ENCODE measurements around the gene PI4KB.
A peak's percentile ranks its signal among the peaks of the same experiment; 100 is the strongest.

Gene PI4KB

GRCh38 chr1:151293093-151293492, 34.1 kb downstream of the PI4KB start:
- Histone ChIP-seq H3K4me3 (ENCODE audit: low read depth in 1 of 2, low read length in 1 of 2) (no peak overlapping the region), H3K4me1 (ENCODE audit: control insufficient read depth in 1 of 2, insufficient read depth in 1 of 2, low read depth in 1 of 2, low read length in 1 of 2) (peaks cover 0 to 6% of the 10 kb centered on the region in 2 experiments), H3K36me3 (peaks cover 98% of the 10 kb centered on the region), H3K27me3 (no peaks in the 10 kb centered on the region), H3K9me3 (no peaks in the 10 kb centered on the region), H3K27ac (peak overlapping the region; percentile 29)
- TF ChIP-seq CTCF (IDR thresholded peaks at IDR 0.05): no peak

DNA sequence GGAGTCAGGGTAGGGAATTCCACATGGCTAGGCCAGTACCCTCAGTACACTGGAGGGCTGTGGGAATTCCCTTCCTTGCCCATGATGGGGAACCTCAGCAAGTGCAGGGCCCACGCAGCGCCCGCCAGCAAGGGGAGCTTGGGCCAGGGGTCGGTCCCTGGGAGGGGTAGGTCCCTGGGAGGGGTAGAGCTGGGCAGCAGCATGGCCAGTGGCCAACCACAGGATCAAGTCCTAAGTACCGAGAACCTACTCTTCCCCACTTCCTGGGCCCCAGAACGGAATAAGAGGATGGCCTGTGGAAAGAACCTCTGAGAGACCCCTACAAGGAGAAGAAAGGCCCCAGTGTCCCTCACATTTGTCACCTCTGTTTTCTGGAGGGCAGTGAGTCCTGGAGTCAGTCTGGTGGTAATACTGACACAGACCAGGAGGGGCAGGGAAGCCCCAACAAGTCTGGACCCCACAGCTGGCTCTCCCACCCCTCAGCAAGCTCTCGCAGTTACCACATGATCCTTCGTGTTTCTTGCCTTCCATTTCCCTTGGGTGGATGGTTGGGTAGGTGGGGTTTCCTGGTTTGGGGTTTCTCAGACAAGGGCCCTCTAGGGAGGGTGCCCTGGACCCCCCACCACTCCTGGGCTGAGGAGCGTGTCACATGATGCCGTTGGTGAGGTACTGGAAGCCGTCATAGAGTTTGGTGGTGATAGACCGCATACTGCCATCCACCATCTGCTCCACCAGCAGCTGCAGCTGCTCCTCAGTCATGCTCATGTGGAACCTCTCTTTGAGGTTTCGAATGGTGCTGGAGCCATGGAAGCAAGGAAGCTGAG, 34.8 kb downstream of the PI4KB start:
- Histone ChIP-seq H3K9me3 (no peaks in the 10 kb centered on the region), H3K27ac (peak overlapping the region; percentile 49), H3K27me3 (no peaks in the 10 kb centered on the region), H3K36me3 (peaks cover 98% of the 10 kb centered on the region), H3K4me1 (ENCODE audit: control insufficient read depth in 1 of 2, insufficient read depth in 1 of 2, low read depth in 1 of 2, low read length in 1 of 2) (peaks cover 0 to 6% of the 10 kb centered on the region in 2 experiments), H3K4me3 (ENCODE audit: low read depth in 1 of 2, low read length in 1 of 2) (no peak overlapping the region)
- TF ChIP-seq CTCF (IDR thresholded peaks at IDR 0.05): no peak

- H3K36me3 ChIP-seq: peaks cover 100% of the 10 kb centered on the region
- TF ChIP-seq CTCF (IDR thresholded peaks at IDR 0.05): no peak
- H3K9me3 ChIP-seq: no peaks in the 10 kb centered on the region
- no peaks in the 10 kb centered on the region for H3K27me3 ChIP-seq
- peaks cover 0 to 6% of the 10 kb centered on the region in 2 experiments for H3K4me1 ChIP-seq (ENCODE audit: control insufficient read depth in 1 of 2, insufficient read depth in 1 of 2, low read depth in 1 of 2, low read length in 1 of 2)
- H3K27ac ChIP-seq: peak overlapping the region; percentile 49
- no peak overlapping the region for H3K4me3 ChIP-seq (ENCODE audit: low read depth in 1 of 2, low read length in 1 of 2)
Measured at GRCh38 chr1:151290709-151291303, 36.4 kb downstream of the PI4KB start.

DNA sequence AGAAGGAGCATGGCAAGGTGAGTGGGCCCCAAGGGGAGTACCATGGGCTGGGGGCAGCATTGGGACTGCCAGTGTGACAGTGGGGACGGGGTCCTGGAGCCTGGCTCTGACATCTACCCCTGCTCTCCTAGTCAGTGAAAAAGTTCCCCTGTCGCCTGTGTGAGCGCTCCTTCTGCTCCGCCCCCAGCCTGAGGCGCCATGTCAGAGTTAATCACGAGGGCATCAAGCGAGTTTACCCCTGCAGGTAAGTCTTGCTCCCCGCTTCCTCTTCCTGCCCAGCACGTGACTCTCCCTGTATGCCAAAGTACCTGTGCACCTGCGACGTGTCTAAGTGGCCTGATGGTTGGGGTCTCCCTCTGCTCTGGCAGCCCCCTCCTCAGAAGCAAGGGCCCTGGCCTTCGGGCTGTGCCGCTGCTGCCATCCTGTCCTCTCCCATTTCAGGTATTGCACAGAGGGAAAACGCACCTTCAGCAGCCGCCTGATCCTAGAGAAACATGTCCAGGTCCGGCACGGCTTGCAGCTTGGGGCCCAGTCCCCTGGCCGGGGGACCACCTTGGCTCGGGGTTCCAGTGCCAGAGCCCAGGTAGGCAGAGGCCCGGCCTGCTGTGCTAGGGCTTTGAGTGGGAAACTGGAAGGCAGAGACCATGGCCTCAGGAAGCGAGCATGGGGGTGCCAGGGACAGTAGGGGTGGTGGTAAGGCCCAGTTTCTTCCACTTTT, 37.1 kb downstream of the PI4KB start:
- Histone ChIP-seq H3K36me3 (peaks cover 97% of the 10 kb centered on the region), H3K27me3 (no peaks in the 10 kb centered on the region), H3K27ac (peak overlapping the region; percentile 49), H3K9me3 (no peaks in the 10 kb centered on the region), H3K4me1 (ENCODE audit: control insufficient read depth in 1 of 2, insufficient read depth in 1 of 2, low read depth in 1 of 2, low read length in 1 of 2) (peaks cover 0 to 6% of the 10 kb centered on the region in 2 experiments), H3K4me3 (ENCODE audit: low read depth in 1 of 2, low read length in 1 of 2) (no peak overlapping the region)
- no peak for TF ChIP-seq CTCF (IDR thresholded peaks at IDR 0.05)

- Histone ChIP-seq H3K9me3 (no peaks in the 10 kb centered on the region), H3K27ac (peak overlapping the region; percentile 49), H3K4me3 (ENCODE audit: low read depth in 1 of 2, low read length in 1 of 2) (no peak overlapping the region), H3K4me1 (ENCODE audit: control insufficient read depth in 1 of 2, insufficient read depth in 1 of 2, low read depth in 1 of 2, low read length in 1 of 2) (peaks cover 5 to 6% of the 10 kb centered on the region in 2 experiments), H3K27me3 (no peaks in the 10 kb centered on the region), H3K36me3 (peaks cover 93% of the 10 kb centered on the region)
- no peak for TF ChIP-seq CTCF (IDR thresholded peaks at IDR 0.05)
Measured at GRCh38 chr1:151289080-151289935, 37.9 kb downstream of the PI4KB start.
